Esophagus mucosa (tissue), 1 donor: ENCODE data around the gene MMD2. TPM values are rescaled to one million over a fixed set of nuclear protein-coding genes. Genes with fewer than 3 reads are reported as not detected.
"Not testable (repeated sequence)": the region's sequence is repeated elsewhere in the genome, so short reads cannot be mapped to it uniquely, and the experiment has no call there.

Experiments
- ATAC-seq: fragments of 200-7000 bp; cut with Tn5 transposase; one replicate; pipeline ENCODE4 v1.9.1; 2020
- total RNA-seq: library from RNA; stranded (reverse); gene quantifications from one replicate; pipeline ENCODE4 v1.2.4, GENCODE V29; 2023
- donor health status: DM: yes; HTN: yes; CAD: no.

Gene MMD2, protein sequence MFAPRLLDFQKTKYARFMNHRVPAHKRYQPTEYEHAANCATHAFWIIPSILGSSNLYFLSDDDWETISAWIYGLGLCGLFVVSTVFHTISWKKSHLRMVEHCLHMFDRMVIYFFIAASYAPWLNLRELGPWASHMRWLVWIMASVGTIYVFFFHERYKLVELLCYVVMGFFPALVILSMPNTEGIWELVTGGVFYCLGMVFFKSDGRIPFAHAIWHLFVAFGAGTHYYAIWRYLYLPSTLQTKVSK
- not detected for total RNA-seq

DNA sequence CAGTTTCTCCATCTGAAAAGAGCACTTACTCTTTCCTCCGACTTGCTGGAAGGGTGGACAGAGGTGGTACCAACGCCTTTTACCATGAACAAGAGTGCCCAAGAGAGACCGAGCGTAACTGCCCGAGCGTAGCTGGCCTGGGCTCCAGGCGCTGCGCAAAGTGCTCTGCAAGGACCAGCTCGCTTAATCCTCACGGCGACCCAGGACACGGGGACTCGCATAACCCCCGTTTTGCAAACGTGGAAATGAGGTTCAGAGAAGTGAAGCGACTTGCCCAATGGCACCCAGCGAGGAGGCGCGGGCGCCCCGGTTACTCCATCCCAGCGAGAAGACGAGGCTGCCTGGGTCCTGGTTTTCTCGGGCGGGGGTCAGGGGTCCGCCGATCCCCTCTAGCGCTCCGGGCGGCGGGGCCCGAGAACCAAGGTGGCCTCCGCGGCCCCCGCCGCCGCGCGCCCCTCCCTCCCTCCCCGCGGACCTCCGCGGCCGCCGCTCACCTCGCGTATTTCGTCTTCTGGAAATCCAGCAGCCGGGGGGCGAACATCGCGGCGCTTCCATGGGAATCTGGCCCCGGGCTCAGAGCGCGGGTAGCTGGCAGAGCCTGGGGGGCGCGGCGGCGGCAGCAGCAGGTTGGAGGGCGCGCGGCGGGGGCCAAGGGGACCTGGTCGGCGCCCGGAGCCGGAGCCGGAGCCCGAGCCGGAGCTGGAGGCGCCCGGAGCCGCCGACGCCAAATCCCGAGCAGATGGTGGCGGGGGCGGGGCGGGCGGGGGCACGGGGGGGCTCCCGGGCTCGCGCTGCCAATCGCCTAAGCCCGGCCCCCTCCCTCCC lies at the start of gene MMD2:
Gene MMD2, minus strand, starts transcription at position 711 of the 825 bp plus-strand sequence. Its CDS starts 170 bp downstream, at position 541.
- no peak for ATAC-seq

- peak; percentile 77 for ATAC-seq
Observed at GRCh38 chr7:5005066-5005465, 46.1 kb upstream of the MMD2 start.

GRCh38 chr7:5001911-5002310 lies 42.9 kb upstream of the MMD2 start:
- peak; percentile 17 for ATAC-seq

DNA sequence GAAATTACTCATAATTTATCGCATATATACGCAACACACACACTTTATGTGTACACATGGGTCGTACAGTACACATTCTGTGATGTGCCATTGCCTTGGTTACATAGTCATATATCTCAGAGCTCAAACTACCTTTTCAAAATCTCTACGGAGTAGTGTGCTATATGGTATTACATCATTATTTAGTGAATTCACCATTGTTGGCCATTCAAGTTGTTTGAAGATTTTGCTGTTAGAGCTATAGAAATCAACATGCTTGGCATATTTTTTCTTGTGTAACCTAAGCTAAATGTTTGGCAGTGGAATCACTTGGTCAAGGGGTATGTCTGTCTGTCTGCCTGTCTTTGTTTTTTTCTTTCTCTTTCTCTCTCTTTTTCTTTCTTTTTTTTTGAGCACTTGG lies 42.0 kb upstream of the MMD2 start:
- ATAC-seq = no peak

GRCh38 chr7:4999369-4999950 lies 40.5 kb upstream of the MMD2 start:
- no peak for ATAC-seq

GRCh38 chr7:4998910-4999309 lies 39.9 kb upstream of the MMD2 start:
- ATAC-seq = no peak

DNA sequence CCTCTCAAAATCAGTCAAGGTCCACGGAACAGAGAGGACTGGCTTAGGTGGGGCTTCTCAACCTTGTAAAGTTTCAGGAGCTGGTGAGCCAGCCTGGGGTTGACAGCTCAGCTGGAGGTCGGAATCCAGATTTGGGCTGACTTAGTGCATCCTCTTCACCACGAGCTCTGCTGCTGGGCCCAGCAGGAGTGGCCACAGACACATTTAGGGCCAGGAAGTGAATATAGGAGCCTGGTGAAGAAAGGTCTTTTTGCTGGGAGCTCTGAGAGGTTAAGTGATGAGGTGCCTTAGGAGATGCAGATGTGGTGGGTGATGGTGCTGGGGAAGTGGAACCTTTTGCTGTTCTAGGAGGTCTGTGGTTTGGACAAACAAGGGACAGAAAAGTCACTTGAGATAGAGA lies 39.3 kb upstream of the MMD2 start:
- ATAC-seq = no peak

GRCh38 chr7:4996696-4997222 lies 37.8 kb upstream of the MMD2 start:
- no peak for ATAC-seq

- ATAC-seq = no peak
Observed at GRCh38 chr7:4995429-4995969, 36.5 kb upstream of the MMD2 start.

DNA sequence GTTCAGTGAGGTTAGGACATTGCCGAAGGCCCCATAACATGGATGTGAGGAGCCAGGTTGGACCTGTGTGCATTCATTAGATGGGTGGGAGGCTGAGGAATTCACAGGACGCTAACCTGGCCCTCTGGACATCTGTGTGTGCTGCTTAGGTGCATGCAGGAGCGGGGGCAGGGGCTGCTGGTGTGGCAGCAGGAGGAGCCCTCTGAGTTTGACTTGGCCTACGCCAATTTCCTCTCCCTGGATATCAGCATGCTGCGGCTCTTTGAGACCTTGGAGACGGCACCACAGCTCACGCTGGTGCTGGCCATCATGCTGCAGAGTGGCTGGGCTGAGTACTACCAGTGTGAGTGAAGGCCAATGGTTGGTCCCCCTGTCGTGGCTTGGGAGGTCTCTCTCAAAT lies 34.5 kb upstream of the MMD2 start:
- ATAC-seq = no peak

GRCh38 chr7:4982741-4983140 lies 23.8 kb upstream of the MMD2 start:
- ATAC-seq = not testable (repeated sequence)

DNA sequence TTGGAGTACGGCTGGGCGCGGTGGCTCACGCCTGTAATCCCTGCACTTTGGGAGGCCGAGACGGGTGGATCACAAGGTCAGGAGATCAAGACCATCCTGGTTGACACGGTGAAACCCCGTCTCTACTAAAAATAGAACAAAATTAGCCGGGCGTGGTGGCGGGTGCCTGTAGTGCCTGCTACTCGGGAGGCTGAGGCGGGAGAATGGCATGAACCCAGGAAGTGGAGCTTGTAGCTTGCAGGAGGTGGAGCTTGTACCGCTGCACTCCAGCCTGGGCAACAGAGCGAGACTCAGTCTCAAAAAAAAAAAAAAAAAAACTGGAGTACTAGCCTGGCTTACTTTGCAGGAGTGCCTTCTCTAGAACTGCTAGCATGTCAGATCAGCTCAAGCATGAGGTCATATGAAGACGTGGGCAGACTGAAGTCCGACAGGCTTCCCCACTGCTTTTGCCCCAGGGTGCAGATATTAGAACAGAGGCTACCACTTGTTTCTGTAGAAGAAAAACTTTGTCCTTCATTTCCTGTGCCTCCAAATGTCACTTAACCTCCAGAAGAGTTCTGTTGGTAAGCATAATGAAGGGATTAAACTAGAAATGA lies 22.4 kb upstream of the MMD2 start:
- ATAC-seq = not testable (repeated sequence)

- ATAC-seq = not testable (repeated sequence)
Observed at GRCh38 chr7:4975626-4976025, 16.6 kb upstream of the MMD2 start.

DNA sequence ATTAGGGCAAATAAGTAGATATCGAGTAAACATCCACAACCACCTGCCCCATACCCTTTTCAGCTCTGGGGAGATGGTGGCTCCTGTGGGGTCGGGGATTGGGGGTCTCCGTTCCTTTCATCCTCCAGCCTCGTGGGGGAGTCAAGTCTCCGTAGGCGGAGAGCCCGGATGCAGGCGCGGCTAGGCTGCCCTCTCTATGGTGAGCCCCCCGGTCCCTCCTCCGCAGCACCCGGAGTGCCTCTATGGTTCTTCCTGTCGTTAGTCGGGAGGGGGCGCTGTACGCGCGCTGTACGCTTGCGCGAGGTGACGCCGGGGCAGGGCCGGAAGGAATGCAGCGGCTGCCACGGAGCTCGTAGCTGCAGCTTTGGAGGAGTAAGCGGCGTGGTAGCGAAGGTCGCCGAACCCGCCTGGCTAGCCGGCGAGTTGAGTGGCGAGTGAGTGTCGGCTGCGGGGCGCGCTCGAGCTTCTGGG lies 14.8 kb upstream of the MMD2 start:
- peak; percentile 98 for ATAC-seq

DNA sequence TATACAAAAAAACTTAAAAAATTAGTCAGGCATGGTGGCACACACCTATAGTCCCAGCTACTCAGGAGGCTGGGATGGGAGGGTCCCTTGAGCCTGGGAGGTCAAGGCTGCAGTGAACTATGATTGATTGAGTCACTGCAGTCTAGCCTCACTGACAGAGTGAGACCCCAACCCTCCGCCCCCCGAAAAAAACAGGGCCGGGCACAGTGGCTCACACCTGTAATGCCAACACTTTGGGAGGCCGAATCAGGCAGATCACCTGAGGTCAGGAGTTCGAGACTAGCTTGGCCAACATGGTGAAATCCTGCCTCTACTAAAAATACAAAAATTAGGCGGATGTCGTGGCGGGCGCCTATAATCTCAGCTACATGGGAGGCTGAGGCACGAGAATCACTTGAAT lies 13.5 kb upstream of the MMD2 start:
- ATAC-seq = not testable (repeated sequence)

GRCh38 chr7:4965295-4966022 lies 6.5 kb upstream of the MMD2 start:
- ATAC-seq = no peak

DNA sequence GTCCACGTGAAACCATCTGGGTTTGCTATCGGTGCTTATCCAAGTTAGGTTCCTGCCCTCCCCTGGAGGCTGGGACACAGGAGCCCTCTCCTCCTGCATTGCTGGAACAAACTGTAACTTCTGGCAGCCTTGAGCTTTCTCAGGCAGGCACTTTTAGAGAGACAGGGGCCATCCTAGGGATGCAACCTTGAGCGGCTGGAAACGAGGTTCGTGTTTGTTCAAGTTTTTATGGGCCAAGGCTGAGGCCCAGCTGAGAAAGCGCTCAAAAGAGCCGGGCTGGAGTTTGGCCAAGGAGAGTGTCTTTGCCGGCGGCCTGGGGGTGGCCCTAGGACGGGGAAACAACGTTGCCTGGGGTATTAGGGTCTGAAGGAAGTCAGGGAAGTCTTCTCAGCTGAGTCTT lies 5.5 kb upstream of the MMD2 start:
- ATAC-seq = no peak

DNA sequence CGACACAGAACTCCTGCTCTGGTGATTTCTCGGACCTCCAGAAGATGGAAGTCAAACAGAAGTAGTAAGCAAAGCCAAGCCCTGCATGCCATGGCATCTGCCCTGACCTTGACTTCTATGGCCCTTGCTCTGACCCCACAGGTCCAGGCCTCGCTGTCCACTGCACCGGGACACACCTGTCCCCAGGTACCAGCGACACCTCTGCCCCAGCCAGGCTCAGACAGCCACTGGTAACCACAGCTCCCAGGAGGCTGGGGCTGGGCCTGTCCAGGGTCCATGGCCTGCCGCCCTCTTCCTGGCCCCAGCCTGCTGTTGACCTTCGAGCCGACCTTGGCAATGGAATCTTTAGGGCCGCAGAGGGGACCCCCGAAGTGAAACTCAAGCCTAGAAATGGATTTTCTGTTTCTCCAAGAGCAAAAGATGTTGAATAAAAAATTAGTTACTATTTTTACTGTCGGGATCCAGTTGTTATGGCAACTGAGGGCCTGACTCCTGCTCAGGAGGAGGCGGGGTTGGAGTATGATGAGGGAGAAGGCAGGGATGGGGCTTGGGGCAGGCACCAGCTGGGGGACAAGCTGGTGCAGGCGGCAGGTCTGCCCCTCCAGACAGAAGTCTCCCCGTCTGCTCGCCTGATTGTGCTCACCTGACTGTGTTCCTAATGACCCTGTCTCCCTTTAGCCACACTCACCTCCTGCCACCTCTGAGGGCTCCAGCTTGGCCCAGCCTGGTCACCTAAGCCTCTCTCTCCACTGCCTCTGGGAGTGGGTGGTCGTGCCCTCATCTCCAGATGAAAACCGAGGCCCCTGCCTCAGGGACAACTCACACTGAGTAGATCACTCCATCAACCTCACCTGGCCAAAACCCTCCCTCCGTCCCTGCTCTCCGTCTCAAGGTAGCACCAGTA lies 4.1 kb upstream of the MMD2 start:
- ATAC-seq = no peak

DNA sequence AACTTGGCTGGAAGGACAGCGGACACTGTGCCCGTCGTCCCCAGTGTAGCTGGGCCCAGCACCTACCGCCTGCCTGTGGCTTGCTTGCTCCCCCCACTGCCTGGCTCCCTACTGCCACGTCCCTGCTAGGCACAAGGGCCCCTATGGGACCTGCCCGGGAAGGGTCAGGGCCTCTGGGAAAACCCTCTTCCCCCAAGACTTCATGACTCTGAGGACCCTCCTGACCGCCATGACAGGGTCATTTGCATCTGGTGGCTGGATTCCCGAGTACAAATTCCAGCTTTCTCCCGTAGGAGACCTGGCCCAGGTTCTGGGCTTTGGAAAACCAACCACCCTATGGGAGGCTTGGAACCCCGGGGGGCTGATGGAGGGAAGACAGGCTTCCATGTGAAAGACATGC lies 1.4 kb upstream of the MMD2 start:
- ATAC-seq = no peak

DNA sequence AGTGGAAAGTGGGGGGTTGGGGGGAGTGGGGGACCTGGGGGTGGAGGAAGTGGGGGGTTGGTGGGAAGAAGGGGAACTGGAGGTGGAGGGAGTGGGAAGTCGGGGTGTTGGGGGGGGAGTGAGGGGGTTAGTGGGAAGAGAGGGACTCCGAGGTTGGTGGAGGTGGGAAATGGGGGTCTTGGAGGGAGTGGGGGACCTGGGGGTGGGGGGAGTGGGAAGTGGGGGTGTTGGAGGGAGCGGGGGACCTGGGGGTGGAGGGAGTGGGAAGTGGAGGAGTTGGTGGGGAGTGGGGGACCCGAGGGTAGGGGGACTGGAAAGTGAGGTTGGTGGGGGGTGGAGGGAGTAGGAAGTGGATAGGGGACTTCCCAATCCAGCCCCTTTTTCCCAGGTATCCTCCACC lies 906 bp upstream of the MMD2 start:
- ATAC-seq = no peak

- ATAC-seq = no peak
Observed at GRCh38 chr7:4959306-4959705, 319 bp upstream of the MMD2 start.
